ENCODE measurements around the gene MMUT. TPM values are rescaled to one million over a fixed set of nuclear protein-coding genes. Genes with fewer than 3 reads are reported as not detected.
"Not testable (repeated sequence)": the region's sequence is repeated elsewhere in the genome, so short reads cannot be mapped to it uniquely, and the experiment has no call there.

The MMUT gene
- total and polyA plus RNA-seq, 2 experiments from 2014 or later = 8.7 to 12.4 TPM

- not testable (repeated sequence) for H3K27ac Mint-ChIP-seq; H3K27me3 ChIP-seq (ENCODE audit: insufficient read depth); H3K4me3 ChIP-seq; H3F3A ChIP-seq (replicated peaks; ENCODE audit: low read depth); H3K4me1 ChIP-seq (ENCODE audit: insufficient read depth); DNase-seq (ENCODE audit: low spot score); H2AFZ ChIP-seq; H3K9me2 ChIP-seq (ENCODE audit: insufficient read depth); H3K79me2 ChIP-seq (replicated peaks; ENCODE audit: insufficient read depth); H4K20me1 ChIP-seq (replicated peaks; ENCODE audit: insufficient read depth); ATAC-seq; H3K36me3 ChIP-seq (ENCODE audit: insufficient read depth); H3K4me2 ChIP-seq; H3K27ac ChIP-seq (ENCODE audit: low read depth); H3K27me3 Mint-ChIP-seq (ENCODE audit: insufficient read depth, low read depth, poor library complexity); H3K4me3 Mint-ChIP-seq; H3K4me1 Mint-ChIP-seq
- peaks cover 61% of the 10 kb centered on the region for H3K36me3 Mint-ChIP-seq (ENCODE audit: low read depth)
- peaks cover 32% of the 10 kb centered on the region for H3K9me3 Mint-ChIP-seq
These were observed 18.8 kb upstream of the MMUT start for GRCh38 chr6:49481846-49482245.

- H3K27ac ChIP-seq (ENCODE audit: low read depth) = no peak overlapping the region
- H3K36me3 ChIP-seq (ENCODE audit: insufficient read depth) = peaks cover 14% of the 10 kb centered on the region
- DNase-seq (ENCODE audit: low spot score) (no peak), ATAC-seq (no peak)
- H3K4me2 ChIP-seq = no peak overlapping the region
- H3K79me2 ChIP-seq (replicated peaks; ENCODE audit: insufficient read depth) = no peaks in the 10 kb centered on the region
- no peak overlapping the region for H3K4me3 ChIP-seq
- H3K27me3 ChIP-seq (ENCODE audit: insufficient read depth) = no peaks in the 10 kb centered on the region
- no peak for TF ChIP-seq ZNF114 (CRISPR knock-in tag; IDR thresholded peaks at IDR 0.05)
- TF ChIP-seq POLR2AphosphoS5 (IDR thresholded peaks at IDR 0.05; ENCODE audit: low read depth) = no peak
- TF ChIP-seq ZNF331 (CRISPR knock-in tag; IDR thresholded peaks at IDR 0.05; ENCODE audit: low read depth) = no peak
- no peak for TF ChIP-seq REST (IDR thresholded peaks at IDR 0.05; ENCODE audit: unreplicated experiment)
- no peak for TF ChIP-seq CTCF (conservative IDR thresholded peaks at IDR 0.05; ENCODE audit: low read depth in 2 of 2)
- no peak for TF ChIP-seq ETS1 (IDR thresholded peaks at IDR 0.05)
- no peaks in the 10 kb centered on the region for H3K4me1 ChIP-seq (ENCODE audit: insufficient read depth)
- H3K27ac Mint-ChIP-seq = no peak overlapping the region
- H3K4me3 Mint-ChIP-seq = no peak overlapping the region
- no peaks in the 10 kb centered on the region for H4K20me1 ChIP-seq (replicated peaks; ENCODE audit: insufficient read depth)
- 0 out of 2 replicates have a peak, but pooled peaks cover 3% of the 10 kb centered on the region for H3K9me2 ChIP-seq (ENCODE audit: insufficient read depth)
- no peaks in the 10 kb centered on the region for H3F3A ChIP-seq (replicated peaks; ENCODE audit: low read depth)
- no peak overlapping the region for H2AFZ ChIP-seq
- H3K4me1 Mint-ChIP-seq = no peaks in the 10 kb centered on the region
- H3K9me3 Mint-ChIP-seq = peaks cover 48% of the 10 kb centered on the region
- H3K36me3 Mint-ChIP-seq (ENCODE audit: low read depth) = peaks cover 78% of the 10 kb centered on the region
- H3K27me3 Mint-ChIP-seq (ENCODE audit: insufficient read depth, low read depth, poor library complexity) = peaks cover 3% of the 10 kb centered on the region
These were observed 16.4 kb upstream of the MMUT start for GRCh38 chr6:49479308-49479970.

GRCh38 chr6:49476564-49476963, 13.5 kb upstream of the MMUT start:
- H3K4me2 ChIP-seq; H3K27me3 Mint-ChIP-seq (ENCODE audit: insufficient read depth, low read depth, poor library complexity); ATAC-seq; H3K4me3 Mint-ChIP-seq; H3K27ac ChIP-seq (ENCODE audit: low read depth); H3K4me1 ChIP-seq (ENCODE audit: insufficient read depth); H3K79me2 ChIP-seq (replicated peaks; ENCODE audit: insufficient read depth); DNase-seq (ENCODE audit: low spot score); H3K9me2 ChIP-seq (ENCODE audit: insufficient read depth); H3K27ac Mint-ChIP-seq; H3K4me3 ChIP-seq; H3K4me1 Mint-ChIP-seq; H3K27me3 ChIP-seq (ENCODE audit: insufficient read depth); H4K20me1 ChIP-seq (replicated peaks; ENCODE audit: insufficient read depth); H3F3A ChIP-seq (replicated peaks; ENCODE audit: low read depth); H2AFZ ChIP-seq: not testable (repeated sequence)
- peaks cover 45% of the 10 kb centered on the region for H3K9me3 Mint-ChIP-seq
- peaks cover 41% of the 10 kb centered on the region for H3K36me3 ChIP-seq (ENCODE audit: insufficient read depth)
- peaks cover 86% of the 10 kb centered on the region for H3K36me3 Mint-ChIP-seq (ENCODE audit: low read depth)

All from GM23338 (cell line).